Measurements from ENCODE around the gene PIP5KL1. TPM values are rescaled to one million over a fixed set of nuclear protein-coding genes. Genes with fewer than 3 reads are reported as not detected.

Gene PIP5KL1
- total and polyA plus RNA-seq, 9 donors, result 0.10 to 4.0 (median 1.9) TPM

GRCh38 chr9:127892831-127893230 is 37.7 kb downstream of the PIP5KL1 start:
- H3K36me3 ChIP-seq, result no peaks in the 10 kb centered on the region
- 76 to 82% (median 81%) methylated on average over 6 of the region's 6 CpGs for WGBS, 3 donors

DNA sequence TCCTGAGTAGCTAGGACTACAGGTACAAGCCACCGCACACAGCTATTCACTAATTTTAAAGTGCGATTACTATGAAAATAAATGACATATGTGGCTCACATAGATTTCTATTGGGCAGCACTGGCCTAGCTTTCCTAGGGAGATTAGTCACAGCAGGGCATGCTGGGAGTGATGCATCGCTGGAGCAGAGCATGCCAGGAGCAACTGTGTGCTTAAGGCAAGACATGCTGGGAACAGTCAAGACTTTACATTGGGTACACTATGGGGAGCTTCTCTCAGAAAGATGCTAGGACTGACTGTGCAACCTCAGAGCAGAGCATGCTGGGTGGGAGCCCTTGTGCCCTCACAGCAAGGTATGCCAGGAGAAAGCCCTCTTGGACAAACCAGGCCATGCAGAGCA is 40.5 kb downstream of the PIP5KL1 start:
- no peaks in the 10 kb centered on the region for H3K36me3 ChIP-seq
- H3K9me3 ChIP-seq, result no peaks in the 10 kb centered on the region
- H3K27me3 ChIP-seq, result no peaks in the 10 kb centered on the region
- H3K27ac ChIP-seq, result no peak overlapping the region
- intact Hi-C loops (cut with DNase I), result no loop called here
- no peak overlapping the region for H3K4me3 ChIP-seq
- no peak for DNase-seq
- H3K4me1 ChIP-seq (ENCODE audit: insufficient read depth), result no peaks in the 10 kb centered on the region
- TF ChIP-seq EP300 (IDR thresholded peaks at IDR 0.05) (no peak), CTCF (IDR thresholded peaks at IDR 0.05) (no peak), POLR2A (IDR thresholded peaks at IDR 0.05) (no peak)
- WGBS, 3 donors, result 88 to 92% (median 91%) methylated on average over 3 of the region's 3 CpGs

More at GRCh38 chr9:127892831-127893230, 37.7 kb downstream of the PIP5KL1 start:
- Histone ChIP-seq H3K4me1 (ENCODE audit: insufficient read depth) (peaks cover 16% of the 10 kb centered on the region), H3K4me3 (no peak overlapping the region), H3K27me3 (no peaks in the 10 kb centered on the region), H3K27ac (no peak overlapping the region), H3K9me3 (no peaks in the 10 kb centered on the region)
- DNase-seq, result no peak
- TF ChIP-seq CTCF (IDR thresholded peaks at IDR 0.05), result no peak
- TF ChIP-seq EP300 (IDR thresholded peaks at IDR 0.05), result no peak
- no peak for TF ChIP-seq POLR2A (IDR thresholded peaks at IDR 0.05)
- intact Hi-C loops (cut with DNase I), result no loop called here

DNA sequence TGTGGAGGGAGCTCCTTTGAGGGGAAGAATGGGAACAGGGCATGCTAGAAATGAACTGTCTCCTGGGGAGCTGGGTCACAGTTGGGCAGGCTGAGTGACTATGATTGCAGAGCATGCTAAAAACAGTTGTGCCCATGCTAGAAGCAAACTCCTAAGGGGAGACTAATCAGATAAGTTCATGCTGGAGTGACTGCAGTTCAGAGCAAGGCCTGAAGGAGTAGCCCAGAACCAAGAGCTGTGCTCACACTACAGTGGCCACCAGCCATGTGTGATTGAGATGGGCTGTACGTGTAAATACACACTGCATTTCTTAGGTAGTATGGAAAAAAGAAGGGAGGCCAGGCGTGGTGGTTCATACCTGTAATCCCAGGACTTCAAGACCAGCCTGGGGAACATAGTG is 42.8 kb downstream of the PIP5KL1 start:
- Histone ChIP-seq H3K9me3 (no peaks in the 10 kb centered on the region), H3K27ac (no peak overlapping the region), H3K4me3 (no peak overlapping the region), H3K36me3 (no peaks in the 10 kb centered on the region), H3K4me1 (ENCODE audit: insufficient read depth) (no peaks in the 10 kb centered on the region), H3K27me3 (no peaks in the 10 kb centered on the region)
- WGBS, 3 donors, result 72 to 92% (median 79%) methylated on average over 2 of the region's 2 CpGs
- no peak for DNase-seq
- intact Hi-C loops (cut with DNase I), result no loop called here
- TF ChIP-seq POLR2A (IDR thresholded peaks at IDR 0.05) (no peak), CTCF (IDR thresholded peaks at IDR 0.05) (no peak), EP300 (IDR thresholded peaks at IDR 0.05) (no peak)

- Histone ChIP-seq H3K4me3 (no peak overlapping the region), H3K27me3 (no peaks in the 10 kb centered on the region), H3K4me1 (ENCODE audit: insufficient read depth) (no peaks in the 10 kb centered on the region), H3K27ac (no peak overlapping the region), H3K36me3 (no peaks in the 10 kb centered on the region), H3K9me3 (no peaks in the 10 kb centered on the region)
- peak in 4 of 5 donors; percentile 15 to 37 (median 28) for DNase-seq
- intact Hi-C loops (cut with DNase I), result no loop called here
- 90 to 94% (median 92%) methylated on average over 16 to 18 of the region's 18 CpGs for whole genome bisulfite sequencing, 3 donors
- TF ChIP-seq EP300 (IDR thresholded peaks at IDR 0.05) (no peak), CTCF (IDR thresholded peaks at IDR 0.05) (no peak), POLR2A (IDR thresholded peaks at IDR 0.05) (no peak)
These were observed 44.1 kb downstream of the PIP5KL1 start for GRCh38 chr9:127886401-127886972.

Data from ovary (tissue), 9 donors.